Calu3 (cell line): ENCODE data around the gene DCLK2. TPM values are rescaled to one million over a fixed set of nuclear protein-coding genes. Genes with fewer than 3 reads are reported as not detected.

Source experiments
- BruUV-seq: library from RNA; stranded (reverse); fragments of 400-500 nt; replicated peaks from 2 replicates; lab custom pipeline; 2021; lab: Mats Ljungman, UMichigan
- CTCF ChIA-PET: fragments of 300-600 bp; sonication (Branson Sonifier 250); formaldehyde crosslinking; loops from one replicate; lab custom pipeline; 2022; ENCODE audit warnings: antibody characterized with exemption; lab: Charles Lee
- DNase-seq: peaks from one replicate; pipeline ENCODE4 v3.0.0; 2022
- H3K27ac Mint-ChIP-seq: one replicate; pipeline ENCODE4 v1.8.0; 2022; ENCODE audit warnings: mixed read lengths; ENCODE audit not compliant: unreplicated experiment
- H3K27me3 Mint-ChIP-seq: one replicate; pipeline ENCODE4 v1.8.0; 2022; ENCODE audit warnings: mixed read lengths; ENCODE audit not compliant: unreplicated experiment
- H3K36me3 Mint-ChIP-seq: one replicate; pipeline ENCODE4 v1.8.0; 2022; ENCODE audit warnings: mild to moderate bottlenecking, moderate library complexity, mixed read lengths; ENCODE audit not compliant: insufficient read depth, unreplicated experiment
- H3K4me1 Mint-ChIP-seq: one replicate; pipeline ENCODE4 v1.8.0; 2022; ENCODE audit warnings: mild to moderate bottlenecking, low read depth, mixed read lengths; ENCODE audit not compliant: unreplicated experiment
- H3K4me3 Mint-ChIP-seq: one replicate; pipeline ENCODE4 v1.8.0; 2022; ENCODE audit warnings: mild to moderate bottlenecking, low read depth, moderate library complexity, mixed read lengths; ENCODE audit not compliant: unreplicated experiment
- H3K9me3 Mint-ChIP-seq: one replicate; pipeline ENCODE4 v1.8.0; 2022; ENCODE audit warnings: low read depth, mixed read lengths; ENCODE audit not compliant: unreplicated experiment
- CTCF ChIP-seq: fragments of 200-600 bp; IDR thresholded peaks from one replicate; pipeline ENCODE4 v1.8.0; 2022; ENCODE audit warnings: antibody characterized with exemption; ENCODE audit not compliant: unreplicated experiment
- intact Hi-C: fragments of 100-400 bp; cut with micrococcal nuclease; formaldehyde crosslinking; loops from one replicate; pipeline ENCODE4 v1.10.0; 2022; ENCODE audit not compliant: unreplicated experiment
- total RNA-seq: library from RNA; stranded (reverse); gene quantifications from 2 replicates; pipeline ENCODE4 v1.2.3, GENCODE V29; 2022

The DCLK2 gene
- total RNA-seq, 1 experiment from 2014 or later: 0.31 TPM

DNA sequence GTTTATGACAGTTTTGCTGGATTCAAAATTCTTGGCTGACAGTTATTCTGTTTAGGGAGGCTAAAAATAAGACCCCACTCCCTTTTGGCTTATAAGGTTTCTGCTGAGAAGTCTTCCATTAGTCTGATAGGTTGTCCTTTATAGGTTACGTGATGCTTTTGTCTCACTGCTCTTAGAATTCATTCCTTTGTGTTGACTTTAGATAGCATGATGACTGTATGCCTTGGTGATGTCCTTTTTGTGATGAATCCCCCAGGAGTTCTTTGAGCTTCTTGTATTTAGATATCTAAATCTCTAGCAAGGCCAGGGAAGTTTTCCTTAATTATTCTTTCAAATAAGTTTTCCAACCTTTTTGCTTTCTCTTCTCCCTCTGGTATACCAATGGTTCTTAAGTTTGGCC, 36.4 kb downstream of the DCLK2 start:
- H3K27ac Mint-ChIP-seq: no peak overlapping the region
- H3K36me3 Mint-ChIP-seq: no peaks in the 10 kb centered on the region
- BruUV-seq: no TSS peak
- DNase-seq: no peak
- no peaks in the 10 kb centered on the region for H3K4me1 Mint-ChIP-seq
- H3K27me3 Mint-ChIP-seq: no peaks in the 10 kb centered on the region
- no peak overlapping the region for H3K4me3 Mint-ChIP-seq
- TF ChIP-seq CTCF: no peak
- no peaks in the 10 kb centered on the region for H3K9me3 Mint-ChIP-seq
- CTCF ChIA-PET: no interaction called here
- intact Hi-C loops: no loop called here

- no peak for TF ChIP-seq CTCF
- no TSS peak for BruUV-seq
- Mint-ChIP-seq H3K9me3 (no peaks in the 10 kb centered on the region), H3K27me3 (no peaks in the 10 kb centered on the region), H3K27ac (no peak overlapping the region), H3K4me3 (no peak overlapping the region), H3K36me3 (no peaks in the 10 kb centered on the region), H3K4me1 (no peaks in the 10 kb centered on the region)
- intact Hi-C loops: no loop called here
- CTCF ChIA-PET: interaction anchor here (0.6 kb wide), 1 partner anchor 1172 kb away, joined by 3 read pairs; no protein-coding TSS in a partner anchor
- DNase-seq: no peak
These were observed 37.6 kb downstream of the DCLK2 start for GRCh38 chr4:150115851-150116250.

GRCh38 chr4:150116506-150116905, 38.3 kb downstream of the DCLK2 start:
- Mint-ChIP-seq H3K27me3 (no peaks in the 10 kb centered on the region), H3K9me3 (peaks cover 2% of the 10 kb centered on the region), H3K27ac (no peak overlapping the region), H3K36me3 (no peaks in the 10 kb centered on the region), H3K4me3 (no peak overlapping the region), H3K4me1 (no peaks in the 10 kb centered on the region)
- intact Hi-C loops: no loop called here
- no TSS peak for BruUV-seq
- CTCF ChIA-PET: interaction anchor here (0.6 kb wide), 1 partner anchor 1171 kb away, joined by 3 read pairs; no protein-coding TSS in a partner anchor
- TF ChIP-seq CTCF: no peak
- no peak for DNase-seq

DNA sequence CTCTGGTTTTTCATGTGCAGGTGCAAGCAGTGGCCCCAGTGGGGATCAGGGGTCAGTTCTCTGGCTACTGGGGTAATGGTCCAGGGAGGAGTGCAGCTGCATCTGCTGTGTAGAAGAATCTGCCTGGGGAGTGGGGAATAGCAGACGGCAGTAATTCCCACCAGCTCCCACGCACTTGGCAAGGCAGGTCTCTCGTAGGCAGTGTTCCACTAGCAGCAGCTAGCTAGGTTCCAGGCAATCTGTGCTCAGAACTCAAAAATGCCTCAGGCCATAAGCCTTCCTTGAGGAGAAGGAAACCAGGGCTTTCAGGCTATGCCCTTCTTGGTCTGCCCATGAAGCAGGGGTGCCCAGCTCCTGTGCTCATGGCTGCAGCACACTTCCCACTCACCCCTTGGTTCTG, 38.8 kb downstream of the DCLK2 start:
- TF ChIP-seq CTCF: no peak
- Mint-ChIP-seq H3K27me3 (no peaks in the 10 kb centered on the region), H3K4me1 (no peaks in the 10 kb centered on the region), H3K27ac (no peak overlapping the region), H3K9me3 (peaks cover 4% of the 10 kb centered on the region), H3K36me3 (no peaks in the 10 kb centered on the region), H3K4me3 (no peak overlapping the region)
- no TSS peak for BruUV-seq
- CTCF ChIA-PET: no interaction called here
- DNase-seq: no peak
- intact Hi-C loops: no loop called here
